GM23338 (cell line): ENCODE results near the gene TIMM22. TPM values are rescaled to one million over a fixed set of nuclear protein-coding genes. Genes with fewer than 3 reads are reported as not detected.

Experiments
- ATAC-seq: fragments of 200-7000 bp; cut with Tn5 transposase; 3 replicates; pipeline ENCODE4 v1.9.1; 2020
- DNase-seq: peaks from one replicate; pipeline ENCODE4 v3.0.0-alpha.2; 2015; ENCODE audit warnings: low spot score
- H2AFZ ChIP-seq: fragments of 200-600 bp; sonication (generic); 2 replicates; pipeline ENCODE4 v1.8.0; 2016; ENCODE audit warnings: antibody characterized with exemption, mild to moderate bottlenecking, moderate library complexity
- H3F3A ChIP-seq: fragments of 200-600 bp; sonication (generic); replicated peaks from 2 replicates; pipeline ENCODE4 v1.8.0; 2017; ENCODE audit warnings: antibody characterized with exemption, mixed run types, low read depth
- H3K27ac ChIP-seq: fragments of 200-600 bp; sonication (generic); 2 replicates; pipeline ENCODE4 v1.6.1; 2016; ENCODE audit warnings: low read depth
- H3K27me3 ChIP-seq: fragments of 200-600 bp; sonication (generic); 2 replicates; pipeline ENCODE4 v1.8.0; 2016; ENCODE audit warnings: mild to moderate bottlenecking, mixed run types, moderate library complexity; ENCODE audit not compliant: insufficient read depth
- H3K36me3 ChIP-seq: fragments of 200-600 bp; sonication (generic); 2 replicates; pipeline ENCODE4 v1.8.0; 2016; ENCODE audit warnings: mild to moderate bottlenecking; ENCODE audit not compliant: insufficient read depth
- H3K4me1 ChIP-seq: fragments of 200-600 bp; sonication (generic); 2 replicates; pipeline ENCODE4 v1.8.0; 2016; ENCODE audit warnings: mild to moderate bottlenecking, moderate library complexity; ENCODE audit not compliant: insufficient read depth
- H3K4me2 ChIP-seq: fragments of 200-600 bp; sonication (generic); 2 replicates; pipeline ENCODE4 v1.7.1; 2017; ENCODE audit warnings: mixed run types
- H3K4me3 ChIP-seq: fragments of 200-600 bp; sonication (generic); 2 replicates; pipeline ENCODE4 v1.6.1; 2016; ENCODE audit warnings: mixed run types
- H3K79me2 ChIP-seq: fragments of 200-600 bp; sonication (generic); replicated peaks from 2 replicates; pipeline ENCODE4 v1.8.0; 2017; ENCODE audit warnings: mild to moderate bottlenecking; ENCODE audit not compliant: insufficient read depth
- H3K9me2 ChIP-seq: fragments of 200-600 bp; sonication (generic); 2 replicates; pipeline ENCODE4 v1.8.0; 2017; ENCODE audit not compliant: insufficient read depth
- H4K20me1 ChIP-seq: fragments of 200-600 bp; sonication (generic); replicated peaks from 2 replicates; pipeline ENCODE4 v1.8.0; 2017; ENCODE audit warnings: mild to moderate bottlenecking; ENCODE audit not compliant: insufficient read depth
- H3K27ac Mint-ChIP-seq: 2 replicates; pipeline ENCODE4 v1.8.0; 2020; ENCODE audit warnings: inconsistent platforms, mild to moderate bottlenecking, moderate library complexity, mixed read lengths
- H3K27me3 Mint-ChIP-seq: 3 replicates; pipeline ENCODE4 v1.8.0; 2022; ENCODE audit warnings: low read depth, mild to moderate bottlenecking, moderate library complexity, mixed read lengths, inconsistent platforms; ENCODE audit not compliant: insufficient read depth, poor library complexity
- H3K36me3 Mint-ChIP-seq: 3 replicates; pipeline ENCODE4 v1.8.0; 2021; ENCODE audit warnings: low read depth, mild to moderate bottlenecking, inconsistent platforms, moderate library complexity, mixed read lengths
- H3K4me1 Mint-ChIP-seq: 3 replicates; pipeline ENCODE4 v1.8.0; 2020; ENCODE audit warnings: mild to moderate bottlenecking, inconsistent platforms, mixed read lengths
- H3K4me3 Mint-ChIP-seq: 3 replicates; pipeline ENCODE4 v1.8.0; 2021; ENCODE audit warnings: moderate library complexity, mild to moderate bottlenecking, inconsistent platforms, mixed read lengths
- H3K9me3 Mint-ChIP-seq: 3 replicates; pipeline ENCODE4 v1.8.0; 2020; ENCODE audit warnings: moderate library complexity, mild to moderate bottlenecking, inconsistent platforms, mixed read lengths
- CREB1 ChIP-seq: fragments of 250-450 bp; sonication (Bioruptor Pico); IDR thresholded peaks from 2 replicates; pipeline ENCODE4 v1.5.0; 2020; ENCODE audit warnings: low read depth, mild to moderate bottlenecking, moderate library complexity
- CTCF ChIP-seq, 2 experiments: fragments of 200-600 bp in 1 of 2; sonication (generic) in 1 of 2; conservative IDR thresholded peaks; 2 replicates each; pipeline versions ENCODE4 v1.5.1 to v1.6.1; 2016 to 2017; ENCODE audit warnings: antibody characterized with exemption in 2 of 2, low read depth in 2 of 2, mild to moderate bottlenecking in 2 of 2, moderate library complexity in 1 of 2
- EZH2 ChIP-seq: fragments of 200-600 bp; sonication (generic); IDR thresholded peaks from one replicate; pipeline ENCODE4 v1.8.0; 2017; ENCODE audit warnings: antibody characterized with exemption, mild to moderate bottlenecking, low read depth; ENCODE audit not compliant: unreplicated experiment
- JUNB ChIP-seq: IDR thresholded peaks from one replicate; pipeline ENCODE4 v1.6.1; 2016; ENCODE audit warnings: antibody characterized with exemption; ENCODE audit not compliant: unreplicated experiment
- NANOG ChIP-seq: IDR thresholded peaks from 2 replicates; pipeline ENCODE4 v1.6.1; 2016; ENCODE audit warnings: antibody characterized with exemption, borderline replicate concordance
- POLR2AphosphoS5 ChIP-seq: IDR thresholded peaks from 2 replicates; pipeline ENCODE4 v1.6.1; 2016; ENCODE audit warnings: antibody characterized with exemption, low read depth
- STAT1 ChIP-seq: IDR thresholded peaks from one replicate; pipeline ENCODE4 v1.6.1; 2016; ENCODE audit warnings: antibody characterized with exemption; ENCODE audit not compliant: unreplicated experiment
- ZNF114 ChIP-seq: fragments of 250-450 bp; sonication (Bioruptor Pico); IDR thresholded peaks from 2 replicates; pipeline ENCODE4 v1.5.0; 2020; ENCODE audit warnings: mild to moderate bottlenecking, moderate library complexity
- ZNF331 ChIP-seq: fragments of 250-450 bp; sonication (Bioruptor Pico); IDR thresholded peaks from 2 replicates; pipeline ENCODE4 v1.5.0; 2020; ENCODE audit warnings: low read depth, mild to moderate bottlenecking, moderate library complexity
- polyA plus RNA-seq: library from polyadenylated mRNA; unstranded; fragments of >200 nt; fragmentation: Nextera tagmentation; extraction: Ambion mirVana; gene quantifications from 2 replicates; pipeline ENCODE4 v1.2.1, GENCODE V29; 2016
- total RNA-seq: library from RNA; depleted of rRNA; stranded (reverse); fragments of >200 nt; shearing (Covaris generic); gene quantifications from 2 replicates; pipeline ENCODE4 v1.2.3, GENCODE V29; 2014
- TF ChIP-seq, protein P1 (sequence below): IDR thresholded peaks from 2 replicates; pipeline ENCODE4 v1.6.1; 2016; ENCODE audit warnings: antibody characterized with exemption
- TF ChIP-seq, protein P2 (sequence below): fragments of 250-450 bp; sonication (Bioruptor Pico); IDR thresholded peaks from 2 replicates; pipeline ENCODE4 v1.5.0; 2020; ENCODE audit warnings: mild to moderate bottlenecking, moderate library complexity

The TIMM22 gene
- total and polyA plus RNA-seq, 2 experiments from 2014 or later = 21.9 to 24.4 TPM

DNA sequence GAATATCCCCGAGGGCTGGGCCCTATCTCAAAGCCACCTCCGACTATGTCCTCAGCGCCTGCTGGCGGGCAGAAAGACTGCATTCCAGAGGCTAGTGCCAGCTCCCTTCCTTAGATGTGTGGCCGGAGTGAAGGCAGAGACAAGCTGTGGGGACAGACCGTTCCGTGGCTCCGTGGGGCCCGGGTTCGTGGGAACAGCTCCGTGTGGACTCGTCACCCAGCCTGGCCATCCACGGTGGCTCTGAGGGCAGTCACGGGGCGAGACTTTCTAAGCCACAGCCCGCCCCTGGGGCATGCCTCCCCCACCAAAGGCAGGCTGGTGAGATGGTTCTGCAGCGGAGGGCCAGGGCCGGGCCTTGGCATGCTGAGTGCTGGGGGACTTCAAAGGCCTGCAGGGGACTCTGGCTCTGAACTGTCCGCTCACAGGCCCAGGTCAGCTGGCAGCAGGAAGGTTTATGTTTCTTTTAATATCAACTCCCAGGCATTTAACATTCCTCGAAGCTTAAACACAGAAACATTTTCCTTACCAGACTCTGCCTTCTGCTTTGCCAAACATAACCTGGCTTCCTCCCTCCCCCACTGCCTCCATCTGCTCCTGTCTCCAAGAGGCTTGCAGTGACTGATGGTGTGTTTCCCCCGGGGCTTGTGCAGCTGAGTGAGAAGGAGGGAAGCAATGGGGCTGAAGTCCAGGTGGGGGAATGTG, 50.4 kb downstream of the TIMM22 start:
- Mint-ChIP-seq H3K27ac (no peak overlapping the region), H3K4me3 (no peak overlapping the region), H3K4me1 (peaks cover 4% of the 10 kb centered on the region; the same call in 1 of the 3 replicates), H3K36me3 (peaks cover 3% of the 10 kb centered on the region; the same call in 2 of the 3 replicates), H3K27me3 (peaks cover 7% of the 10 kb centered on the region), H3K9me3 (no peaks in the 10 kb centered on the region)
- no peak for DNase-seq
- no peaks in the 10 kb centered on the region; the same call in 1 of the 2 replicates for H3F3A ChIP-seq
- no peak overlapping the region for H3K4me3 ChIP-seq
- H2AFZ ChIP-seq = no peak overlapping the region
- no peak for ATAC-seq
- H3K79me2 ChIP-seq = no peaks in the 10 kb centered on the region
- TF ChIP-seq JUNB (no peak), CREB1 (CRISPR knock-in tag) (no peak), EZH2 (no peak), ZNF114 (CRISPR knock-in tag) (no peak), STAT1 (no peak)
- peaks cover 3% of the 10 kb centered on the region; the same call in 1 of the 2 replicates for H3K4me1 ChIP-seq
- H3K4me2 ChIP-seq = no peak overlapping the region
- H4K20me1 ChIP-seq = no peaks in the 10 kb centered on the region
- no peaks in the 10 kb centered on the region for H3K36me3 ChIP-seq
- no peaks in the 10 kb centered on the region for H3K9me2 ChIP-seq
- no peaks in the 10 kb centered on the region for H3K27me3 ChIP-seq
- H3K27ac ChIP-seq = no peak overlapping the region

- Histone ChIP-seq H3K27me3 (no peaks in the 10 kb centered on the region), H3F3A (no peaks in the 10 kb centered on the region; the same call in 1 of the 2 replicates), H4K20me1 (no peaks in the 10 kb centered on the region), H3K4me3 (no peak overlapping the region), H3K36me3 (no peaks in the 10 kb centered on the region), H3K79me2 (no peaks in the 10 kb centered on the region), H3K9me2 (no peaks in the 10 kb centered on the region), H3K27ac (no peak overlapping the region), H3K4me1 (peaks cover 3% of the 10 kb centered on the region; the same call in 1 of the 2 replicates), H3K4me2 (no peak overlapping the region), H2AFZ (no peak overlapping the region)
- ATAC-seq (no peak), DNase-seq (no peak)
- H3K27me3 Mint-ChIP-seq = peaks cover 7% of the 10 kb centered on the region
- H3K9me3 Mint-ChIP-seq = no peaks in the 10 kb centered on the region
- peaks cover 4% of the 10 kb centered on the region; the same call in 1 of the 3 replicates for H3K4me1 Mint-ChIP-seq
- TF ChIP-seq POLR2AphosphoS5 (no peak), ZNF114 (CRISPR knock-in tag) (no peak), ZNF331 (CRISPR knock-in tag) (no peak), CTCF (conservative IDR thresholded peaks at IDR 0.05; ENCODE audit: low read depth in 2 of 2) (no peak), NANOG (no peak), EZH2 (no peak), STAT1 (no peak), JUNB (no peak)
- TF ChIP-seq, protein P1, sequence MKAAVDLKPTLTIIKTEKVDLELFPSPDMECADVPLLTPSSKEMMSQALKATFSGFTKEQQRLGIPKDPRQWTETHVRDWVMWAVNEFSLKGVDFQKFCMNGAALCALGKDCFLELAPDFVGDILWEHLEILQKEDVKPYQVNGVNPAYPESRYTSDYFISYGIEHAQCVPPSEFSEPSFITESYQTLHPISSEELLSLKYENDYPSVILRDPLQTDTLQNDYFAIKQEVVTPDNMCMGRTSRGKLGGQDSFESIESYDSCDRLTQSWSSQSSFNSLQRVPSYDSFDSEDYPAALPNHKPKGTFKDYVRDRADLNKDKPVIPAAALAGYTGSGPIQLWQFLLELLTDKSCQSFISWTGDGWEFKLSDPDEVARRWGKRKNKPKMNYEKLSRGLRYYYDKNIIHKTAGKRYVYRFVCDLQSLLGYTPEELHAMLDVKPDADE = no peak
- TF ChIP-seq, protein P2, sequence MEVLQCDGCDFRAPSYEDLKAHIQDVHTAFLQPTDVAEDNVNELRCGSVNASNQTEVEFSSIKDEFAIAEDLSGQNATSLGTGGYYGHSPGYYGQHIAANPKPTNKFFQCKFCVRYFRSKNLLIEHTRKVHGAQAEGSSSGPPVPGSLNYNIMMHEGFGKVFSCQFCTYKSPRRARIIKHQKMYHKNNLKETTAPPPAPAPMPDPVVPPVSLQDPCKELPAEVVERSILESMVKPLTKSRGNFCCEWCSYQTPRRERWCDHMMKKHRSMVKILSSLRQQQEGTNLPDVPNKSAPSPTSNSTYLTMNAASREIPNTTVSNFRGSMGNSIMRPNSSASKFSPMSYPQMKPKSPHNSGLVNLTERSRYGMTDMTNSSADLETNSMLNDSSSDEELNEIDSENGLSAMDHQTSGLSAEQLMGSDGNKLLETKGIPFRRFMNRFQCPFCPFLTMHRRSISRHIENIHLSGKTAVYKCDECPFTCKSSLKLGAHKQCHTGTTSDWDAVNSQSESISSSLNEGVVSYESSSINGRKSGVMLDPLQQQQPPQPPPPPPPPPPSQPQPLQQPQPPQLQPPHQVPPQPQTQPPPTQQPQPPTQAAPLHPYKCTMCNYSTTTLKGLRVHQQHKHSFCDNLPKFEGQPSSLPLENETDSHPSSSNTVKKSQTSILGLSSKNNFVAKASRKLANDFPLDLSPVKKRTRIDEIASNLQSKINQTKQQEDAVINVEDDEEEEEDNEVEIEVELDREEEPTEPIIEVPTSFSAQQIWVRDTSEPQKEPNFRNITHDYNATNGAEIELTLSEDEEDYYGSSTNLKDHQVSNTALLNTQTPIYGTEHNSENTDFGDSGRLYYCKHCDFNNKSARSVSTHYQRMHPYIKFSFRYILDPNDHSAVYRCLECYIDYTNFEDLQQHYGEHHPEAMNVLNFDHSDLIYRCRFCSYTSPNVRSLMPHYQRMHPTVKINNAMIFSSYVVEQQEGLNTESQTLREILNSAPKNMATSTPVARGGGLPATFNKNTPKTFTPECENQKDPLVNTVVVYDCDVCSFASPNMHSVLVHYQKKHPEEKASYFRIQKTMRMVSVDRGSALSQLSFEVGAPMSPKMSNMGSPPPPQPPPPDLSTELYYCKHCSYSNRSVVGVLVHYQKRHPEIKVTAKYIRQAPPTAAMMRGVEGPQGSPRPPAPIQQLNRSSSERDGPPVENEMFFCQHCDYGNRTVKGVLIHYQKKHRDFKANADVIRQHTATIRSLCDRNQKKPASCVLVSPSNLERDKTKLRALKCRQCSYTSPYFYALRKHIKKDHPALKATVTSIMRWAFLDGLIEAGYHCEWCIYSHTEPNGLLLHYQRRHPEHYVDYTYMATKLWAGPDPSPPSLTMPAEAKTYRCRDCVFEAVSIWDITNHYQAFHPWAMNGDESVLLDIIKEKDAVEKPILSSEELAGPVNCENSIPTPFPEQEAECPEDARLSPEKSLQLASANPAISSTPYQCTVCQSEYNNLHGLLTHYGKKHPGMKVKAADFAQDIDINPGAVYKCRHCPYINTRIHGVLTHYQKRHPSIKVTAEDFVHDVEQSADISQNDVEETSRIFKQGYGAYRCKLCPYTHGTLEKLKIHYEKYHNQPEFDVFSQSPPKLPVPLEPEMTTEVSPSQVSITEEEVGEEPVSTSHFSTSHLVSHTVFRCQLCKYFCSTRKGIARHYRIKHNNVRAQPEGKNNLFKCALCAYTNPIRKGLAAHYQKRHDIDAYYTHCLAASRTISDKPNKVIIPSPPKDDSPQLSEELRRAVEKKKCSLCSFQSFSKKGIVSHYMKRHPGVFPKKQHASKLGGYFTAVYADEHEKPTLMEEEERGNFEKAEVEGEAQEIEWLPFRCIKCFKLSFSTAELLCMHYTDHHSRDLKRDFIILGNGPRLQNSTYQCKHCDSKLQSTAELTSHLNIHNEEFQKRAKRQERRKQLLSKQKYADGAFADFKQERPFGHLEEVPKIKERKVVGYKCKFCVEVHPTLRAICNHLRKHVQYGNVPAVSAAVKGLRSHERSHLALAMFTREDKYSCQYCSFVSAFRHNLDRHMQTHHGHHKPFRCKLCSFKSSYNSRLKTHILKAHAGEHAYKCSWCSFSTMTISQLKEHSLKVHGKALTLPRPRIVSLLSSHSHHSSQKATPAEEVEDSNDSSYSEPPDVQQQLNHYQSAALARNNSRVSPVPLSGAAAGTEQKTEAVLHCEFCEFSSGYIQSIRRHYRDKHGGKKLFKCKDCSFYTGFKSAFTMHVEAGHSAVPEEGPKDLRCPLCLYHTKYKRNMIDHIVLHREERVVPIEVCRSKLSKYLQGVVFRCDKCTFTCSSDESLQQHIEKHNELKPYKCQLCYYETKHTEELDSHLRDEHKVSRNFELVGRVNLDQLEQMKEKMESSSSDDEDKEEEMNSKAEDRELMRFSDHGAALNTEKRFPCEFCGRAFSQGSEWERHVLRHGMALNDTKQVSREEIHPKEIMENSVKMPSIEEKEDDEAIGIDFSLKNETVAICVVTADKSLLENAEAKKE (CRISPR knock-in tag) = no peak
- no peak overlapping the region for H3K4me3 Mint-ChIP-seq
- no peak overlapping the region for H3K27ac Mint-ChIP-seq
- no peaks in the 10 kb centered on the region; the same call in 2 of the 3 replicates for H3K36me3 Mint-ChIP-seq
Measured at GRCh38 chr17:1047879-1048470, 51.0 kb downstream of the TIMM22 start.
